GM23338 (cell line): Measurements from ENCODE around the gene AGBL4. TPM values are rescaled to one million over a fixed set of nuclear protein-coding genes. Genes with fewer than 3 reads are reported as not detected.

Experiments
- ATAC-seq: fragments of 200-7000 bp; cut with Tn5 transposase; 3 replicates; pipeline ENCODE4 v1.9.1; 2020
- DNase-seq: peaks from one replicate; pipeline ENCODE4 v3.0.0-alpha.2; 2015; ENCODE audit warnings: low spot score
- H2AFZ ChIP-seq: fragments of 200-600 bp; sonication (generic); 2 replicates; pipeline ENCODE4 v1.8.0; 2016; ENCODE audit warnings: antibody characterized with exemption, mild to moderate bottlenecking, moderate library complexity
- H3F3A ChIP-seq: fragments of 200-600 bp; sonication (generic); replicated peaks from 2 replicates; pipeline ENCODE4 v1.8.0; 2017; ENCODE audit warnings: antibody characterized with exemption, mixed run types, low read depth
- H3K27ac ChIP-seq: fragments of 200-600 bp; sonication (generic); 2 replicates; pipeline ENCODE4 v1.6.1; 2016; ENCODE audit warnings: low read depth
- H3K27me3 ChIP-seq: fragments of 200-600 bp; sonication (generic); 2 replicates; pipeline ENCODE4 v1.8.0; 2016; ENCODE audit warnings: mild to moderate bottlenecking, mixed run types, moderate library complexity; ENCODE audit not compliant: insufficient read depth
- H3K36me3 ChIP-seq: fragments of 200-600 bp; sonication (generic); 2 replicates; pipeline ENCODE4 v1.8.0; 2016; ENCODE audit warnings: mild to moderate bottlenecking; ENCODE audit not compliant: insufficient read depth
- H3K4me1 ChIP-seq: fragments of 200-600 bp; sonication (generic); 2 replicates; pipeline ENCODE4 v1.8.0; 2016; ENCODE audit warnings: mild to moderate bottlenecking, moderate library complexity; ENCODE audit not compliant: insufficient read depth
- H3K4me2 ChIP-seq: fragments of 200-600 bp; sonication (generic); 2 replicates; pipeline ENCODE4 v1.7.1; 2017; ENCODE audit warnings: mixed run types
- H3K4me3 ChIP-seq: fragments of 200-600 bp; sonication (generic); 2 replicates; pipeline ENCODE4 v1.6.1; 2016; ENCODE audit warnings: mixed run types
- H3K79me2 ChIP-seq: fragments of 200-600 bp; sonication (generic); replicated peaks from 2 replicates; pipeline ENCODE4 v1.8.0; 2017; ENCODE audit warnings: mild to moderate bottlenecking; ENCODE audit not compliant: insufficient read depth
- H3K9me2 ChIP-seq: fragments of 200-600 bp; sonication (generic); 2 replicates; pipeline ENCODE4 v1.8.0; 2017; ENCODE audit not compliant: insufficient read depth
- H4K20me1 ChIP-seq: fragments of 200-600 bp; sonication (generic); replicated peaks from 2 replicates; pipeline ENCODE4 v1.8.0; 2017; ENCODE audit warnings: mild to moderate bottlenecking; ENCODE audit not compliant: insufficient read depth
- H3K27ac Mint-ChIP-seq: 2 replicates; pipeline ENCODE4 v1.8.0; 2020; ENCODE audit warnings: inconsistent platforms, mild to moderate bottlenecking, moderate library complexity, mixed read lengths
- H3K27me3 Mint-ChIP-seq: 3 replicates; pipeline ENCODE4 v1.8.0; 2022; ENCODE audit warnings: low read depth, mild to moderate bottlenecking, moderate library complexity, mixed read lengths, inconsistent platforms; ENCODE audit not compliant: insufficient read depth, poor library complexity
- H3K36me3 Mint-ChIP-seq: 3 replicates; pipeline ENCODE4 v1.8.0; 2021; ENCODE audit warnings: low read depth, mild to moderate bottlenecking, inconsistent platforms, moderate library complexity, mixed read lengths
- H3K4me1 Mint-ChIP-seq: 3 replicates; pipeline ENCODE4 v1.8.0; 2020; ENCODE audit warnings: mild to moderate bottlenecking, inconsistent platforms, mixed read lengths
- H3K4me3 Mint-ChIP-seq: 3 replicates; pipeline ENCODE4 v1.8.0; 2021; ENCODE audit warnings: moderate library complexity, mild to moderate bottlenecking, inconsistent platforms, mixed read lengths
- H3K9me3 Mint-ChIP-seq: 3 replicates; pipeline ENCODE4 v1.8.0; 2020; ENCODE audit warnings: moderate library complexity, mild to moderate bottlenecking, inconsistent platforms, mixed read lengths
- CREB1 ChIP-seq: fragments of 250-450 bp; sonication (Bioruptor Pico); IDR thresholded peaks from 2 replicates; pipeline ENCODE4 v1.5.0; 2020; ENCODE audit warnings: low read depth, mild to moderate bottlenecking, moderate library complexity
- EZH2 ChIP-seq: fragments of 200-600 bp; sonication (generic); IDR thresholded peaks from one replicate; pipeline ENCODE4 v1.8.0; 2017; ENCODE audit warnings: antibody characterized with exemption, mild to moderate bottlenecking, low read depth; ENCODE audit not compliant: unreplicated experiment
- EZH2phosphoT487 ChIP-seq: fragments of 200-600 bp; sonication (generic); IDR thresholded peaks from one replicate; pipeline ENCODE4 v1.8.1; 2018; ENCODE audit warnings: antibody characterized with exemption; ENCODE audit not compliant: unreplicated experiment
- JUNB ChIP-seq: IDR thresholded peaks from one replicate; pipeline ENCODE4 v1.6.1; 2016; ENCODE audit warnings: antibody characterized with exemption; ENCODE audit not compliant: unreplicated experiment
- NANOG ChIP-seq: IDR thresholded peaks from 2 replicates; pipeline ENCODE4 v1.6.1; 2016; ENCODE audit warnings: antibody characterized with exemption, borderline replicate concordance
- POLR2AphosphoS5 ChIP-seq: IDR thresholded peaks from 2 replicates; pipeline ENCODE4 v1.6.1; 2016; ENCODE audit warnings: antibody characterized with exemption, low read depth
- REST ChIP-seq: IDR thresholded peaks from one replicate; pipeline ENCODE4 v1.6.1; 2018; ENCODE audit warnings: antibody characterized with exemption; ENCODE audit not compliant: unreplicated experiment
- STAT1 ChIP-seq: IDR thresholded peaks from one replicate; pipeline ENCODE4 v1.6.1; 2016; ENCODE audit warnings: antibody characterized with exemption; ENCODE audit not compliant: unreplicated experiment
- ZNF114 ChIP-seq: fragments of 250-450 bp; sonication (Bioruptor Pico); IDR thresholded peaks from 2 replicates; pipeline ENCODE4 v1.5.0; 2020; ENCODE audit warnings: mild to moderate bottlenecking, moderate library complexity
- ZNF331 ChIP-seq: fragments of 250-450 bp; sonication (Bioruptor Pico); IDR thresholded peaks from 2 replicates; pipeline ENCODE4 v1.5.0; 2020; ENCODE audit warnings: low read depth, mild to moderate bottlenecking, moderate library complexity
- ZNF462 ChIP-seq: fragments of 250-450 bp; sonication (Bioruptor Pico); IDR thresholded peaks from 2 replicates; pipeline ENCODE4 v1.5.0; 2020; ENCODE audit warnings: mild to moderate bottlenecking, moderate library complexity
- polyA plus RNA-seq: library from polyadenylated mRNA; unstranded; fragments of >200 nt; fragmentation: Nextera tagmentation; extraction: Ambion mirVana; gene quantifications from 2 replicates; pipeline ENCODE4 v1.2.1, GENCODE V29; 2016
- total RNA-seq: library from RNA; depleted of rRNA; stranded (reverse); fragments of >200 nt; shearing (Covaris generic); gene quantifications from 2 replicates; pipeline ENCODE4 v1.2.3, GENCODE V29; 2014
- TF ChIP-seq, protein P1 (sequence below), 2 experiments: fragments of 200-600 bp in 1 of 2; sonication (generic) in 1 of 2; conservative IDR thresholded peaks; 2 replicates each; pipeline versions ENCODE4 v1.5.1 to v1.6.1; 2016 to 2017; ENCODE audit warnings: antibody characterized with exemption in 2 of 2, low read depth in 2 of 2, mild to moderate bottlenecking in 2 of 2, moderate library complexity in 1 of 2
- TF ChIP-seq, protein P2 (sequence below): IDR thresholded peaks from 2 replicates; pipeline ENCODE4 v1.6.1; 2016; ENCODE audit warnings: antibody characterized with exemption

Gene AGBL4
- total and polyA plus RNA-seq, 2 experiments from 2014 or later, result 0.91 to 1.5 TPM

DNA sequence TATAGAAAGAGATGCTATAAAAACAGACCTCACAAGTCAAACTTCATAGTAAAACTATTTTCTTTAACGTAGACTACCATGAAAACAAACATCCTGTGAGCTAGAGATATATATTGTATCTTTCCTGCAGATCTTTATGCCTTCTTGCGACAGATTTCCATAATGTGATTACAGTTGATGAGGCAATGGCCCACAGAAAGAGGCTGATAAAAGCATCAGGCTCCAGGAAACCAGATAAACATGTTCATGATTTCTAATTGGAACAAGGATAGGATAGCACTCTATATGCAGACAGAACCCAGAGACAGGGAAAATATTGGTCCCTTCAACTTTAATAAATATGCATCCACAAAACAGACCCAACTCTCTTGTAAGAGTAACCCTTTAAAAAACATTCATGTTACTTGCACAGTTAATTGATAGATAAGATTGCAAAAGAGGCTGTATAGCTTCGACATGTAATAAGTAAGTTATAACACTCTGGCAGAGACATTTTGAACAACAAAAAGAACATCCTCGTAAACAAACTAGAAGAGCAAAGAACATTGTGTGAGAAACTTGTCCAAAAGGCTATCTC lies 329.4 kb downstream of the AGBL4 start:
- peaks cover 86% of the 10 kb centered on the region for H3K9me3 Mint-ChIP-seq

More for the DNA sequence above, 329.4 kb downstream of the AGBL4 start:
- Mint-ChIP-seq H3K27me3 (no peaks in the 10 kb centered on the region), H3K36me3 (peaks cover 15% of the 10 kb centered on the region), H3K4me1 (no peaks in the 10 kb centered on the region), H3K27ac (no peak overlapping the region), H3K4me3 (no peak overlapping the region)
- Histone ChIP-seq H3K79me2 (no peaks in the 10 kb centered on the region), H3K4me2 (no peak overlapping the region), H3K27ac (no peak overlapping the region), H4K20me1 (no peaks in the 10 kb centered on the region), H3K4me3 (no peak overlapping the region), H3K9me2 (no peaks in the 10 kb centered on the region), H2AFZ (no peak overlapping the region), H3K4me1 (no peaks in the 10 kb centered on the region), H3K27me3 (no peaks in the 10 kb centered on the region), H3K36me3 (peaks cover 8% of the 10 kb centered on the region), H3F3A (no peaks in the 10 kb centered on the region)
- no peak for DNase-seq
- TF ChIP-seq CREB1 (CRISPR knock-in tag) (no peak), JUNB (no peak), EZH2 (no peak), REST (no peak), POLR2AphosphoS5 (no peak), ZNF331 (CRISPR knock-in tag) (no peak), EZH2phosphoT487 (no peak), ZNF462 (CRISPR knock-in tag) (no peak), NANOG (no peak), ZNF114 (CRISPR knock-in tag) (no peak), STAT1 (no peak)
- TF ChIP-seq, protein P1, sequence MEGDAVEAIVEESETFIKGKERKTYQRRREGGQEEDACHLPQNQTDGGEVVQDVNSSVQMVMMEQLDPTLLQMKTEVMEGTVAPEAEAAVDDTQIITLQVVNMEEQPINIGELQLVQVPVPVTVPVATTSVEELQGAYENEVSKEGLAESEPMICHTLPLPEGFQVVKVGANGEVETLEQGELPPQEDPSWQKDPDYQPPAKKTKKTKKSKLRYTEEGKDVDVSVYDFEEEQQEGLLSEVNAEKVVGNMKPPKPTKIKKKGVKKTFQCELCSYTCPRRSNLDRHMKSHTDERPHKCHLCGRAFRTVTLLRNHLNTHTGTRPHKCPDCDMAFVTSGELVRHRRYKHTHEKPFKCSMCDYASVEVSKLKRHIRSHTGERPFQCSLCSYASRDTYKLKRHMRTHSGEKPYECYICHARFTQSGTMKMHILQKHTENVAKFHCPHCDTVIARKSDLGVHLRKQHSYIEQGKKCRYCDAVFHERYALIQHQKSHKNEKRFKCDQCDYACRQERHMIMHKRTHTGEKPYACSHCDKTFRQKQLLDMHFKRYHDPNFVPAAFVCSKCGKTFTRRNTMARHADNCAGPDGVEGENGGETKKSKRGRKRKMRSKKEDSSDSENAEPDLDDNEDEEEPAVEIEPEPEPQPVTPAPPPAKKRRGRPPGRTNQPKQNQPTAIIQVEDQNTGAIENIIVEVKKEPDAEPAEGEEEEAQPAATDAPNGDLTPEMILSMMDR (conservative IDR thresholded peaks at IDR 0.05; ENCODE audit: low read depth in 2 of 2), result no peak
- TF ChIP-seq, protein P2, sequence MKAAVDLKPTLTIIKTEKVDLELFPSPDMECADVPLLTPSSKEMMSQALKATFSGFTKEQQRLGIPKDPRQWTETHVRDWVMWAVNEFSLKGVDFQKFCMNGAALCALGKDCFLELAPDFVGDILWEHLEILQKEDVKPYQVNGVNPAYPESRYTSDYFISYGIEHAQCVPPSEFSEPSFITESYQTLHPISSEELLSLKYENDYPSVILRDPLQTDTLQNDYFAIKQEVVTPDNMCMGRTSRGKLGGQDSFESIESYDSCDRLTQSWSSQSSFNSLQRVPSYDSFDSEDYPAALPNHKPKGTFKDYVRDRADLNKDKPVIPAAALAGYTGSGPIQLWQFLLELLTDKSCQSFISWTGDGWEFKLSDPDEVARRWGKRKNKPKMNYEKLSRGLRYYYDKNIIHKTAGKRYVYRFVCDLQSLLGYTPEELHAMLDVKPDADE, result no peak
- ATAC-seq, result no peak
